GM12874 (cell line): ENCODE data around the gene OOSP4A.

Source experiments
- CTCF ChIP-seq: IDR thresholded peaks from 2 replicates; pipeline ENCODE4 v1.5.1; 2011; ENCODE audit warnings: low read depth, mild to moderate bottlenecking, control low read depth, low read length, moderate library complexity; ENCODE audit not compliant: insufficient read depth

Gene OOSP4A

GRCh38 chr11:59960502-59961381, 3.1 kb upstream of the OOSP4A start:
- TF ChIP-seq CTCF = no peak

DNA sequence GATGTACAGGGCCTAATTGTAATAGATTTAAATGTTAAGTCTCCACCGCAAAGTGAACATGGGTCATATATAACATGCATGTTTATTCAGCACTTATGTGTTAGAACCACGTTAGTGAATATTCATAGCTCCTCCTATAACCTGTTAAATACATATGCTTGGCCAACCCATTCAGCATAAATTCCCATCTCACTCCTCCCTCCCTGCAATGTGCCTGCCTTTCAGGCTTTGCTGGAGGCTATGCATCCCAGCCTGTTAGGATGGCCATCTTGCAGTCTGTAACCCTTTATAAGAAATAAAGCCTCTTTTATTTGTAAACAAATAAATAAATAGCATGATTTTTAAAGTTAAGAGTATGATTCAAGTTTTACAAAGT, 1.7 kb upstream of the OOSP4A start:
- no peak for TF ChIP-seq CTCF

GRCh38 chr11:59965424-59965823, 1.6 kb downstream of the OOSP4A start:
- no peak for TF ChIP-seq CTCF

- TF ChIP-seq CTCF = no peak
Measured at GRCh38 chr11:59966201-59966600, 2.4 kb downstream of the OOSP4A start.

DNA sequence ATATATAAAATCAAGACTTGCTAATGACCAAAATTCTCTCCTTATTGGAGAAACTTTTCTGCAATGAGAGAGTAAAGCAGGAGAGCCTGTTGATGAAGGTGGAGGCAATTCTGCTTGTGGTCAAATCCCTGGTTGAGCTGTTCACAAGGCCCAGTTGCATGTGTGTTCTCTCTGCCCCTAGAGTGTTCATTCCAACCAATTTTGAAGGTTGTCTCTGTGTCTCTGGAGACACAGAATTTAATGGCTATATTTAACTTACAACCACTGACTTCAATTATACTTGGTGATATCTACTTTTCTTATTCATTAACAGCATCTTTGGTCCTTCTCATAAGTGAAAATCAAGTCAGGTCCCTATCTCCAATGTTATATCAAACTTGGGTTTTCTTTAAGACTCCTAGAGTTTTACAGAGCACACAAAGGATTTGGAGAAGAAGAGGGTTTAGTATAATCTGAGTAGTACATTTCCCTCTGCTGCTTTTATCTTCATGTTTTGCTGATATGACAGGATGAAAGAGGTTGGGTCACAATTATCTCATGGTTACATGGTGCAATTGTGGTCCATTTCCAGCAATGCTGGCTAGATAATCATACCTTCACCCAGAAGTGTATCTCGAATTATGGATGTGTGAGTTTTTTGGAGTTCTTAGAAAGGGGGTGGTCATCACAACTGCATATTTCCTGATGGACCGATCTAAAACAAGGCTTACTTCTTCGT, 4.0 kb downstream of the OOSP4A start:
- TF ChIP-seq CTCF = no peak

GRCh38 chr11:59968395-59968783, 4.6 kb downstream of the OOSP4A start:
- no peak for TF ChIP-seq CTCF

DNA sequence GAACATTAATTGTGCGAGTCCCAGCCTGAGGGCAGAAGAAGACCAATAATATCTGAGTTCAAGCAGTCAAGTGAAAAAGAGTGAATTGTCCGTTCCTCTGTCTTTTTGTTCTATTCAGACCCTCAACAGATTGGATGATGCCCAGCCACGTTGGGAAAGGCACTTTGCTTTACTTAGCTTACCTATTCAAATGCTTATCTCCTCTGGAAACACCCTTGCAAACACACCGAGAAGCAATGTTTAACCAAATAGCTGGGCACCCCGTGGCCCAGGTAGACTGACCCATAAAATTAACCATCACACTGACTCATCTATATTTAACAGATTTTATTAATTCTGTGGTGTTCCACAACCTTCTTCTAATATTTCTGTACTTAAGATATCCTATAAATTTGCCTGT, 9.3 kb downstream of the OOSP4A start:
- TF ChIP-seq CTCF = no peak
